NCI-H446 treated with DMSO at 0.1 percent for 48 hours (cell line): Measurements from ENCODE around the gene MPRIP.
"Not testable (repeated sequence)": the region's sequence is repeated elsewhere in the genome, so short reads cannot be mapped to it uniquely, and the experiment has no call there.

Experiments
- DNase-seq: peaks from one replicate; lab custom pipeline; 2025; lab: John Stamatoyannopoulos, UW

Gene MPRIP

GRCh38 chr17:17011043-17011907 is 31.0 kb upstream of the MPRIP start:
- DNase-seq, result not testable (repeated sequence)

- not testable (repeated sequence) for DNase-seq
These were observed 28.2 kb upstream of the MPRIP start for GRCh38 chr17:17013828-17014747.

GRCh38 chr17:17014748-17015124 is 27.5 kb upstream of the MPRIP start:
- not testable (repeated sequence) for DNase-seq

GRCh38 chr17:17015230-17015629 is 27.0 kb upstream of the MPRIP start:
- no peak for DNase-seq

GRCh38 chr17:17016199-17017197 is 25.8 kb upstream of the MPRIP start:
- not testable (repeated sequence) for DNase-seq

GRCh38 chr17:17017343-17018014 is 24.8 kb upstream of the MPRIP start:
- DNase-seq, result no peak

GRCh38 chr17:17018021-17018441 is 24.2 kb upstream of the MPRIP start:
- no peak for DNase-seq

GRCh38 chr17:17018612-17019429 is 23.4 kb upstream of the MPRIP start:
- no peak for DNase-seq

GRCh38 chr17:17019430-17019762 is 22.9 kb upstream of the MPRIP start:
- DNase-seq, result no peak

- DNase-seq, result no peak
These were observed 22.3 kb upstream of the MPRIP start for GRCh38 chr17:17019891-17020456.

- no peak for DNase-seq
These were observed 21.4 kb upstream of the MPRIP start for GRCh38 chr17:17020821-17021193.

GRCh38 chr17:17021194-17021863 is 20.9 kb upstream of the MPRIP start:
- no peak for DNase-seq

GRCh38 chr17:17022011-17022410 is 20.2 kb upstream of the MPRIP start:
- DNase-seq, result no peak

GRCh38 chr17:17022456-17022855 is 19.8 kb upstream of the MPRIP start:
- DNase-seq, result no peak

- DNase-seq, result no peak
These were observed 17.4 kb upstream of the MPRIP start for GRCh38 chr17:17024778-17025300.

- DNase-seq, result no peak
These were observed 16.6 kb upstream of the MPRIP start for GRCh38 chr17:17025621-17026020.

GRCh38 chr17:17026163-17026562 is 16.1 kb upstream of the MPRIP start:
- no peak for DNase-seq

- DNase-seq, result no peak
These were observed 14.7 kb upstream of the MPRIP start for GRCh38 chr17:17027442-17028058.
